Astrocyte (in vitro differentiated cells and primary cell): ENCODE results near the gene STK4.

Experiments used
- EZH2 ChIP-seq: IDR thresholded peaks from 2 replicates; pipeline ENCODE4 v1.6.1; 2012; ENCODE audit warnings: mild to moderate bottlenecking, low read length, inconsistent platforms; ENCODE audit not compliant: insufficient read depth
- TF ChIP-seq, protein P1 (sequence below): IDR thresholded peaks from 2 replicates; pipeline ENCODE4 v1.5.1; 2011; ENCODE audit warnings: low read depth, mild to moderate bottlenecking, inconsistent platforms, low read length, moderate library complexity; ENCODE audit not compliant: insufficient read depth

DNA sequence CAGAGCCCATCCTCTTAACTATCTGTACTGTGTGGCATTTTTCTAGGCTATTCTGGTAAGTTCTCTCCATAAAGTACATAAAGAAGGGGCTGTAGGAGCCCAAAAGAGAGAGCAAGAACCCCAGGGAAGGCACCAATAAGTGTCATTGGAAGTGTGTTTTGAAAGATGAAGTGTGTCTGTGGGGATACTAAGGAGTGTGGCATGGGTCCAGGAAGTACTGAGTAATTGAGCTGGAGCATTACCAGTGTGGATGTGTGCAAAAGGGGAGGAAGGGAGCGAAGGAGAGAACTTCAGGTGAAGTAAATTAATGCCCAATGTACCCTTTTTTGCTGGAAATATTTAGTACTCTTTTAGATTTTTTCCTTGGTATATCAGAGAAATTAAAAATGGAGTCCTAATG, 70.7 kb downstream of the STK4 start:
- TF ChIP-seq, protein P1, sequence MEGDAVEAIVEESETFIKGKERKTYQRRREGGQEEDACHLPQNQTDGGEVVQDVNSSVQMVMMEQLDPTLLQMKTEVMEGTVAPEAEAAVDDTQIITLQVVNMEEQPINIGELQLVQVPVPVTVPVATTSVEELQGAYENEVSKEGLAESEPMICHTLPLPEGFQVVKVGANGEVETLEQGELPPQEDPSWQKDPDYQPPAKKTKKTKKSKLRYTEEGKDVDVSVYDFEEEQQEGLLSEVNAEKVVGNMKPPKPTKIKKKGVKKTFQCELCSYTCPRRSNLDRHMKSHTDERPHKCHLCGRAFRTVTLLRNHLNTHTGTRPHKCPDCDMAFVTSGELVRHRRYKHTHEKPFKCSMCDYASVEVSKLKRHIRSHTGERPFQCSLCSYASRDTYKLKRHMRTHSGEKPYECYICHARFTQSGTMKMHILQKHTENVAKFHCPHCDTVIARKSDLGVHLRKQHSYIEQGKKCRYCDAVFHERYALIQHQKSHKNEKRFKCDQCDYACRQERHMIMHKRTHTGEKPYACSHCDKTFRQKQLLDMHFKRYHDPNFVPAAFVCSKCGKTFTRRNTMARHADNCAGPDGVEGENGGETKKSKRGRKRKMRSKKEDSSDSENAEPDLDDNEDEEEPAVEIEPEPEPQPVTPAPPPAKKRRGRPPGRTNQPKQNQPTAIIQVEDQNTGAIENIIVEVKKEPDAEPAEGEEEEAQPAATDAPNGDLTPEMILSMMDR = no peak
- TF ChIP-seq EZH2 = no peak
